ENCODE results near the gene CACNG8.
"Not testable (repeated sequence)": the region's sequence is repeated elsewhere in the genome, so short reads cannot be mapped to it uniquely, and the experiment has no call there.

Gene CACNG8

DNA sequence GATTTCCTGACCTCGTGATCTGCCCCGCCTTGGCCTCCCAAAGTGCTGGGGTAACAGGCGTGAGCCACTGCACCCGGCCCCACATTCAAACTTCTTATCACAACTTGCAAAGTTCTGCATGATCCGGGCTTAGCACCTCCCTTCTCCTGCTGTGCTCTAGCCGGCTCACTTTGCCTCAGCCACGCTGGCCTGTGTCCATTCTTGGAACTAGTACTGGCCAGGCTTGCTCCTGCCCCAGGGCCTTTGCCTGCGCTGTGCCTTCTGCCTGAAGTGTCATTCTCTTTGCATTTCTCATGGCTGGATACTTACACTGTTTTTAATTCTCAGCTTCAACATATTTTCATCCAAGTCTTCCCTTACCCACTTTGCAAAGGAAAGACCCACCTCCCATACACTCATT, 58.6 kb downstream of the CACNG8 start:
- Histone ChIP-seq H3K4me1 (ENCODE audit: insufficient read depth, low read length) (no peaks in the 10 kb centered on the region), H3K36me3 (ENCODE audit: insufficient read depth, low read depth, low read length) (no peaks in the 10 kb centered on the region)

GRCh38 chr19:54021932-54022331, 59.2 kb downstream of the CACNG8 start:
- Histone ChIP-seq H3K27ac (ENCODE audit: low read length) (no peak overlapping the region), H3K4me1 (ENCODE audit: insufficient read depth, low read length) (no peaks in the 10 kb centered on the region), H3K36me3 (ENCODE audit: insufficient read depth, low read depth, low read length) (no peaks in the 10 kb centered on the region), H3K27me3 (ENCODE audit: insufficient read depth, low read length) (0 out of 2 replicates have a peak, but pooled peaks cover 6% of the 10 kb centered on the region), H3K9ac (ENCODE audit: low read depth, low read length) (no peak overlapping the region), H3K9me3 (ENCODE audit: insufficient read depth, low read depth, low read length) (no peaks in the 10 kb centered on the region), H3K4me3 (ENCODE audit: low read length) (no peak overlapping the region)

More for the DNA sequence above, 58.6 kb downstream of the CACNG8 start:
- Histone ChIP-seq H3K27me3 (ENCODE audit: insufficient read depth, low read length) (0 out of 2 replicates have a peak, but pooled peaks cover 6% of the 10 kb centered on the region), H3K27ac (ENCODE audit: low read length) (no peak overlapping the region), H3K9me3 (ENCODE audit: insufficient read depth, low read depth, low read length) (no peaks in the 10 kb centered on the region), H3K9ac (ENCODE audit: low read depth, low read length) (no peak overlapping the region), H3K4me3 (ENCODE audit: low read length) (no peak overlapping the region)

GRCh38 chr19:54023191-54023590, 60.5 kb downstream of the CACNG8 start:
- Histone ChIP-seq H3K27me3 (ENCODE audit: insufficient read depth, low read length) (0 out of 2 replicates have a peak, but pooled peaks cover 6% of the 10 kb centered on the region), H3K27ac (ENCODE audit: low read length) (no peak overlapping the region), H3K4me1 (ENCODE audit: insufficient read depth, low read length) (no peaks in the 10 kb centered on the region), H3K9me3 (ENCODE audit: insufficient read depth, low read depth, low read length) (no peaks in the 10 kb centered on the region), H3K36me3 (ENCODE audit: insufficient read depth, low read depth, low read length) (no peaks in the 10 kb centered on the region), H3K9ac (ENCODE audit: low read depth, low read length) (no peak overlapping the region), H3K4me3 (ENCODE audit: low read length) (no peak overlapping the region)

GRCh38 chr19:54024660-54025059, 61.9 kb downstream of the CACNG8 start:
- Histone ChIP-seq H3K27ac (ENCODE audit: low read length) (no peak overlapping the region), H3K9ac (ENCODE audit: low read depth, low read length) (no peak overlapping the region), H3K9me3 (ENCODE audit: insufficient read depth, low read depth, low read length) (no peaks in the 10 kb centered on the region), H3K27me3 (ENCODE audit: insufficient read depth, low read length) (0 out of 2 replicates have a peak, but pooled peaks cover 6% of the 10 kb centered on the region), H3K4me1 (ENCODE audit: insufficient read depth, low read length) (no peaks in the 10 kb centered on the region), H3K4me3 (ENCODE audit: low read length) (no peak overlapping the region), H3K36me3 (ENCODE audit: insufficient read depth, low read depth, low read length) (no peaks in the 10 kb centered on the region)

DNA sequence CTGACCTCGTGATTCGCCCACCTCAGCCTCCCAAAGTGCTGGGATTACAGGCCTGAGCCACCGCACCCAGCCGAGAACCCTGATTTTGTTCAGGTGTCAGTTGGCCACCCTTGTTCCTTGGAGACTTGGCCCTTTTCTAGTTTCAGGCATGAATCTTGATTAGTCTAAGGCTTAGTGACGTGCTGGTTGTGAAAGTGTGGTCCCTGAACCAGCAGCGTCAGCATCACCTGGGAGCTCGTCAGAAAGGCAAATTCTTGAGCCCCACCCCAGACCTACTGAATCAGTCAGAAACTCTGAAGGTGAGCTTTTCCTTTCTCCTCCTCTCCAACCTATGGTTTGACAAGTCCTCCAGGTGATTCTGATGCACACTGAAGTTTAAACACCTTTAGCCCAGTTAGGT, 63.9 kb downstream of the CACNG8 start:
- Histone ChIP-seq H3K4me3 (ENCODE audit: low read length) (no peak overlapping the region), H3K27me3 (ENCODE audit: insufficient read depth, low read length) (0 out of 2 replicates have a peak, but pooled peaks cover 6% of the 10 kb centered on the region), H3K27ac (ENCODE audit: low read length) (no peak overlapping the region), H3K9me3 (ENCODE audit: insufficient read depth, low read depth, low read length) (no peaks in the 10 kb centered on the region), H3K9ac (ENCODE audit: low read depth, low read length) (no peak overlapping the region), H3K36me3 (ENCODE audit: insufficient read depth, low read depth, low read length) (no peaks in the 10 kb centered on the region), H3K4me1 (ENCODE audit: insufficient read depth, low read length) (no peaks in the 10 kb centered on the region)

DNA sequence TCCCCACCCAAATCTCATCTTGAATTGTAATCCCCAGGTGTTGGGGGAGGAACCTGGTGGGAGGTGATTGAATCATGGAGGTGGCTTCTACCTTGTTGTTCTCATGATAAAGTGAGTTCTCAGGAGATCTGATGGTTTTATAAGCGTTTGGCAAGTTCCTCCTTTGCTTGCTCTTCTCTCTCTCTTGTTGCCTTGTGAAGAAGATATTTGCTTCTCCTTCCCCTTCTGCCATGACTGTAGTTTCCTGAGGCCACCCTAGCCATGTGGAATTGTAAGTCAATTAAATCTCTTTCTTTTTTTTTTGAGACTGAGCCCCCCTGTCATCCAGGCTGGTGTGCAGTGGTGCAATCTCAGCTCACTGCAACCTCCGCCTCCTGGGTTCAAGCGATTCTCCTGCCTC, 66.6 kb downstream of the CACNG8 start:
- Histone ChIP-seq H3K36me3 (ENCODE audit: insufficient read depth, low read depth, low read length) (no peaks in the 10 kb centered on the region), H3K27me3 (ENCODE audit: insufficient read depth, low read length) (0 out of 2 replicates have a peak, but pooled peaks cover 6% of the 10 kb centered on the region), H3K27ac (ENCODE audit: low read length) (no peak overlapping the region), H3K9me3 (ENCODE audit: insufficient read depth, low read depth, low read length) (no peaks in the 10 kb centered on the region), H3K4me3 (ENCODE audit: low read length) (no peak overlapping the region), H3K9ac (ENCODE audit: low read depth, low read length) (no peak overlapping the region), H3K4me1 (ENCODE audit: insufficient read depth, low read length) (no peaks in the 10 kb centered on the region; the same call in 1 of the 2 replicates)

DNA sequence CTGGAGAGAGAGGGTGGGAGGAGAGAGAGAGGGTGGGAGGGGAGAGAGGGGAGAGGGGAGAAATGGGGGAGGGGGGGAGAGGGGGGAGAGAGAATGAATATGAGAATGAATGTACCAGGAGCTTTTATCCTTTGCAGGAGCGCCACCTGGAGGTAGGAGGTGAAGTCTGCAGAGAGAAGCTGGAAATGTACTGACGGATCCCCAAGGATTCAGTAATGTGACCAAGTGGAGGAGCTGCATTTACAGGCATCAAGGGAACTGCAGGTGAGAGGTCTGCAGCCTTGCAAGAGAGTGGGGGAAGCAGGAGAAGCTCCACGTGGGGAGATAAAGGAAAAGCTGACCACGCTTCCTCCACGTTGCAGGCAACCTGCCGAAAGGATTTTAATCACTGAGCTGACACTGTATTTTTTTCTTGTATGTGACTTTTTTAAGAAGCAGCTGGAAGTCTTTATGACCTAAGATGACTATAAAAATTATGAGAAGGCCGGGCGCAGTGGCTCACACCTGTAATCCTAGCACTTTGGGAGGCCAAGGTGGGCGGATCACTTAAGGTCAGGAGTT, 67.3 kb downstream of the CACNG8 start:
- H3K27ac ChIP-seq (ENCODE audit: low read length): no peak overlapping the region
- no peaks in the 10 kb centered on the region for H3K27me3 ChIP-seq (ENCODE audit: insufficient read depth, low read length)

GRCh38 chr19:54030895-54031586, 68.3 kb downstream of the CACNG8 start:
- Histone ChIP-seq H3K4me3 (ENCODE audit: low read length) (no peak overlapping the region), H3K27ac (ENCODE audit: low read length) (no peak overlapping the region), H3K36me3 (ENCODE audit: insufficient read depth, low read depth, low read length) (no peaks in the 10 kb centered on the region), H3K4me1 (ENCODE audit: insufficient read depth, low read length) (peaks cover 12% of the 10 kb centered on the region; the same call in 1 of the 2 replicates), H3K27me3 (ENCODE audit: insufficient read depth, low read length) (no peaks in the 10 kb centered on the region), H3K9ac (ENCODE audit: low read depth, low read length) (no peak overlapping the region), H3K9me3 (ENCODE audit: insufficient read depth, low read depth, low read length) (no peaks in the 10 kb centered on the region)

More for the DNA sequence above, 67.3 kb downstream of the CACNG8 start:
- Histone ChIP-seq H3K4me1 (ENCODE audit: insufficient read depth, low read length) (peaks cover 6% of the 10 kb centered on the region; the same call in 1 of the 2 replicates), H3K36me3 (ENCODE audit: insufficient read depth, low read depth, low read length) (no peaks in the 10 kb centered on the region), H3K9ac (ENCODE audit: low read depth, low read length) (no peak overlapping the region), H3K4me3 (ENCODE audit: low read length) (no peak overlapping the region), H3K9me3 (ENCODE audit: insufficient read depth, low read depth, low read length) (no peaks in the 10 kb centered on the region)

- peak overlapping the region; percentile 66 for H3K27ac ChIP-seq (ENCODE audit: low read length)
- peaks cover 12% of the 10 kb centered on the region; the same call in 1 of the 2 replicates for H3K4me1 ChIP-seq (ENCODE audit: insufficient read depth, low read length)
- no peaks in the 10 kb centered on the region for H3K27me3 ChIP-seq (ENCODE audit: insufficient read depth, low read length)
- peak overlapping the region; percentile 12; the same call in 1 of the 2 replicates for H3K4me3 ChIP-seq (ENCODE audit: low read length)
- no peaks in the 10 kb centered on the region for H3K9me3 ChIP-seq (ENCODE audit: insufficient read depth, low read depth, low read length)
- H3K9ac ChIP-seq (ENCODE audit: low read depth, low read length): peak overlapping the region; percentile 47; the same call in 1 of the 2 replicates
- H3K36me3 ChIP-seq (ENCODE audit: insufficient read depth, low read depth, low read length): no peaks in the 10 kb centered on the region
Measured at GRCh38 chr19:54035215-54036178, 72.8 kb downstream of the CACNG8 start.

- H3K36me3 ChIP-seq (ENCODE audit: insufficient read depth, low read depth, low read length); H3K27me3 ChIP-seq (ENCODE audit: insufficient read depth, low read length); H3K4me3 ChIP-seq (ENCODE audit: low read length); H3K27ac ChIP-seq (ENCODE audit: low read length); H3K9me3 ChIP-seq (ENCODE audit: insufficient read depth, low read depth, low read length): not testable (repeated sequence)
- peak overlapping the region; percentile 20; the same call in 1 of the 2 replicates for H3K9ac ChIP-seq (ENCODE audit: low read depth, low read length)
- peaks cover 12% of the 10 kb centered on the region; the same call in 1 of the 2 replicates for H3K4me1 ChIP-seq (ENCODE audit: insufficient read depth, low read length)
Measured at GRCh38 chr19:54036542-54036941, 73.8 kb downstream of the CACNG8 start.

Data from iPS-20b (cell line).